NCI-H460 (cell line): ENCODE results near the gene ITCH. TPM values are rescaled to one million over a fixed set of nuclear protein-coding genes. Genes with fewer than 3 reads are reported as not detected.
"Not testable (repeated sequence)": the region's sequence is repeated elsewhere in the genome, so short reads cannot be mapped to it uniquely, and the experiment has no call there.

Source experiments
- DNase-seq: peaks from one replicate; pipeline ENCODE4 v3.0.0-alpha.2; 2016; ENCODE audit warnings: low read depth; ENCODE audit errors: extremely low read depth
- total RNA-seq: library from RNA; depleted of rRNA; stranded (reverse); fragments of >200 nt; shearing (Covaris generic); gene quantifications from 2 replicates; pipeline ENCODE4 v1.2.3, GENCODE V29; 2014

Gene ITCH
- total RNA-seq, 1 experiment from 2014 or later = 55.3 TPM

DNA sequence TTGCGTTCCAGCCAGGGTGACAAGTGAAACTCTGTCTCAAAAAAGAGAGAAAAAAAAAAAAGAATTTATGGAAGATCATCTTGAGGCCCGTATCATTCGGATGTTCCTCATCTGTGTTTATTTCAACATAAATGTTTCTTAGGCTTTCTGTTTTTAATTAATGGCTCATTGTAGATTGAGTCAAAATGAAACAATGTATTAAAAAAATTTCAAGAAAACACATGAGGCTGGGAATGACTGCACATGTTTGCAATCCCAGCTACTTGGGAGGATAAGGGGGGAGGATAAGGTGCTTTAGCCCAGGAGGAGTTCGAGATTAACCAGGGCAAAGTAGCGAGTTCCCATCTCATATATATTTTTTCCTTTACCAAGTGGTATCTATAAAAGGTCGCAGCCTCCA, 47.3 kb downstream of the ITCH start:
- no peak for DNase-seq

DNA sequence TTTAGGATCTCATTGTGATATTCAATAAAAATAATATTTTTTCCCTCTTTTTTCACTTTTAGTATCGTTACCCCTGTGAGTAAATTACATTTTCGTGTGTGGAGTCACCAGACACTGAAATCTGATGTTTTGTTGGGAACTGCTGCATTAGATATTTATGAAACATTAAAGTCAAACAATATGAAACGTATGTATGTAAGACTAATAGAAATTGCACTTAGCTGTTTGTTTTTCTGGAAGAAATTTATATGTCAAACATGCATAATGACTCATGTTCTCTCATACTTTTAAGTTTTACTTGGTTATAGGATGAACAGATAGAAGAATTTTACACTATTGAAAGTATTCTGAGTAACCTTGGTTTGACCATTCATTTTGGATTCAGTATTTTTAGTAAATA, 49.4 kb downstream of the ITCH start:
- DNase-seq = no peak

DNA sequence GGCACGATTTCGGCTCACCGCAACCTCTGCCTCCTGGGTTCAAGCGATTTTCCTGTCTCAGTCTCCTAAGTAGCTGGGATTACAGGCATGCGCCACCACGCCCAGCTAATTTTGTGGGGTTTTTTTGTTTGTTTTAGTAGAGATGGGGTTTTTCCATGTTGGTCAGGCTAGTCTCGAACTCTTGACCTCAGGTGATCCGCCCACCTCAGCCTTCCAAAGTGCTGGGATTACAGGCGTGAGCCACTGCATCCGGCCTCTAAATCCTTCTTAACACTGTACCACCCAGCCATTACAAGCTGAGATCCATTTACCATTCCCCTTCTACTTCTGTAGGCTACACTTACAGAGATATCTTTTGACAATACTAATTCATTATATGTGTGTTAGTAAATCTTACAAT, 51.5 kb downstream of the ITCH start:
- not testable (repeated sequence) for DNase-seq

DNA sequence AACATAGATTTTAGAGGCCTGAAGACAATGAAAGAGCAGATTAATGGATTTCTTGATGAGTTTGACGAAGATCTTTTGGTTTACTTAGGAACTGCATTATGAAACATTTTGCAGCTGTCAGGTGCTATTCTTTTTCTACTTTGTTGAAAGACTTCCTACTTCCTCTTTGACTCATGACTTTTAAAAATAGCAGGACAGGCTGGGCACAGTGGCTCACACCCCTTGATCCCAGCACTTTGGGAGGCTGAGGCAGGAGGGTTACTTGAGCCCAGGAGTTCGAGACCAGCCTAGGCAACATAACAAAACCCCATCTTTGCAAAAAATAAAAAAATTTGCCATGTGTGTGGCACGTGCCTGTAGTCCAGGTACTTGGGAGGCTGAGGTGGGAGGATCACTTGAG, 52.0 kb downstream of the ITCH start:
- no peak for DNase-seq

DNA sequence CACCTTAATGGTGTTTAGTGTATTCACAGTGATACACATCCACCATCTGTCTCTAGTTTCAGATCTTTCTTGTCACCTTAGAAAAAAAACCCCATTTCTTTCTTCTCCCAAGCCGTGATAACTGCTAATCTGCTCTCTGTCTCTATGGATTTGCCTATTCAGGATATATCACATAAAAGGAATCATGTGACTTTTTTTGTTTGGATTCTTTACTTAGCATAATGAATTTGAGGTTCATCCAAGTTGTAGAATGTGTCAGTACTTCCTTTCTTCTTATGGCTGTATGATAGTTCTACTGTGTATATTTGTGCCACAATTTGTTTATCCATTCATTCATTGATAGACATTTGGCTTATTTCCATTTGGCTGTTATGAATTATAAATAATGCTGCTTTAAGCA, 57.1 kb downstream of the ITCH start:
- no peak for DNase-seq

DNA sequence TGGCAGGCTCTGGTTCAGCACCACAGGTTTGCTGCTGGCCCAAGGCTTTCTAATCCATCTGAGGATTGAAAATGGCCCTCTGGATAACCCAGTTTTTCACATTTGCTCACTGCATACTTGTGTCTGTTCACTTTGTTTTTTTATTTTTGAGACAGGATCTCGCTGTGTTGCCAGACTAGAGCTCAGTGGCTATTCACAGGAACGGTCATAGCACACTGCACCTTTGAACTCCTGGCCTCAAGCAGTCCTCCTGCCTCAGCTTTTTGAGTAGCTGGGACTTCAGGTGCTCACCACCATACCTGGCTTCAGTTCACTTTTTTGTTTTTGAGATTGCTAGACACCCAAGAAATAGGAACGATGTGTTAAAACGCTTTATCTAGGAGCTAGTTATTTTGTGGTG, 57.9 kb downstream of the ITCH start:
- DNase-seq = no peak

DNA sequence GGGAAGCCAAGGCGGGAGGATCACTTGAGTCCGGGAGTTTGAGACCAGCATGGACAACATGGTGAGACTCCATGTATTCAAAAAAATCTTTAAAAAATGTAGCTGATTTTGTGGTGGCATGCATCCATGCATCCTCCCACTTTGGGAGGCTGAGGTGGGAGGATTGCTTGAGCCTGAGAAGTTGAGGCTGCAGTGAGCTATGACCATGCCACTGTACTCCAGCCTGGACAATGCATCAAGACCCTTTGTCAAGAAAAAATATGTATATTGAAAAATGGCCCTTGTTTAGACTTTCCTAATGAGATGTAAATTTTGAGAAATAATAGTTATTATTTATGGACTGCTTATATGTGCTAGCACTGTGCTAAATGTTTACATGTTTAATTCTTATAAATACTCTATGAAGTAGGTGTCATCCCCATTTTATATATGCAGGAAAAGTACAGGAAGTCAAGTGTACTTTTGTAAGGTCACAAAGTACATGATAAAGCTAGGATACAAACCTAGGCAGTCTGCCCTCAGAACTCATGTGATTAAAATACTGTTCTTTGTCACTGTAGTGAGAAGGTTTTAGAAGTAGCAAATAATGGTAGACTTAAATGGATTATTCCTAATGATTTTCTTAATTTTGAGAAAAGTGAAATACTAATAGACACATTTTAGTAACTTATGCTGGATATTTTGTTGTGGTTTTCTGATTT, 58.8 kb downstream of the ITCH start:
- no peak for DNase-seq

DNA sequence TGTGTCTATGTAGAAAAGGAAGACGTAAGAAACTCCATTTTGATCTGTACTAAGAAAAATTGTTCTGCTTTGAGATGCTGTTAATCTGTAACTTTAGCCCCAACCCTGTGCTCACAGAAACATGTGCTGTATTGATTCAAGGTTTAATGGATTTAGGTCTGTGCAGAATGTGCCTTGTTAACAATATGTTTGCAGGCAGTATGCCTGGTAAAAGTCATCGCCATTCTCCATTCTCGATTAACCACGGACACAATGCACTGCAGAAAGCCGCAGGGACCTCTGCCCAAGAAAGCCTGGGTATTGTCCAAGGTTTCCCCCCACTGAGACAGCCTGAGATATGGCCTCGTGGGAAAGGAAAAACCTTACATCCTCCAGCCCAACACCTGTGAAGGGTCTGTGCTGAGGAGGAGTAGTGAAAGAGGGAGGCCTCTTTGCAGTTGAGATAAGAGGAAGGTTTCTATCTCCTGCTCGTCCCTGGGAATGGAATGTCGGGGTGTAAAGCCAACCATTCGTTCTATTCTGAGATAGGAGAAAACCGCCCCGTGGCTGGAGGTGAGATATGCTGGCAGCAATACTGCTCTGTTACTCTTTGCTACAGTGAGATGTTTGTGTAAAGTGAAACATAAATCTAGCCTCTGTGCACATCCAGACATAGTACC, 62.1 kb downstream of the ITCH start:
- DNase-seq = not testable (repeated sequence)

DNA sequence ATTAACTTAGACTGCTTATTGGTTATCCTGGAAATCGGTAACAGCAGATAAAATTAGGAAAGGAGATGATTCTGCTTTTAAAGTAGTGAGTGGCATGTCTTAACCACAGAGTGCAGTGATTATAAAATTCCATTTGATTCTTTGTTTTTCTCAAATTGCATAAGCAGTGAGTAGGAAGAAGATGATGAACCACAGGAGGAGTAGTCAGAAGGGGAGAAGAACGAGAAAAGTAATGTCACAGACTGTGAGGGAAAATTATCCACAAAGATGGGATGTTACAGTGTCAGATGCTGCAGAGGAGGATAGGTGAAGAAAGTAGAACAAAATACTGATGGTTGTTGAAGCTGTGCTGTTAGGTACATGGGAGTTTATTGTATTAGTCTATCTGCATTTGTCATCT, 63.0 kb downstream of the ITCH start:
- DNase-seq = no peak

DNA sequence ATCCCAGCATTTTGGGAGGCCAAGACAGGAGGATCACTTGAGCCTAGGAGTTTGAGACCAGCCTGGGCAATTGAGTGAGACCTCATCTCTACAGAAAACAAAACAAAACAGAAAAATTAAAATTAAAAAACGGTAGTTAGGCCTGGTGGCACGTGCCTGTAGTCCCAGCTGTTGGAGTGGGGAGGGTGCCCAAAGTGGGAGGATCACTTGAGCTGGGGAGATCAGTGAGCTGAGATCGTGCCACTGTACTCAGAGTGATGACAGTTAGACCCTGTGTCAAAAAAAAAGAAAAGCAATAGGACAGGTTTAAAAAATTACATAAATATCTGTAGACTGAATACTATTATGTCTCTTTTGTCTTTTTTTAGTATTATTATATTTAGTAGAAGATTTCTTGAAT, 64.3 kb downstream of the ITCH start:
- DNase-seq = no peak

DNA sequence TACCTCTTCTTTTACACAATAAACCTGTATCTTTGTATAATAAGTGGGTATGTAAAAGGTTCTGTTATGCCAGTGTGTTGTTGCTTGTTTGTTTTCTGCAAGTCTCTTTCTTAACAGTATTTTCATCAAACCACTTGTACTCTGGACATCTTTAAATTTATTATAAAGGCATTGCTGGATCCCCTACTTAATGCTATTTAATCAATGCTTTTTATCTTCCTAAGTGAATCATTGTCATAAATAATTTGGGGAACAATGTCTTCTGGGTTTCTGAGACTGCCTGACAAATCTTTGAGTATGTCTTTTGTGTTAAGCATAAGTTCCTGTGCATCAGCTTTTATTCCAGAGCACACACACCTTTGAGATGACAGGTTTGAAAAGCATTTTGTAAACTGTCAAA, 64.7 kb downstream of the ITCH start:
- DNase-seq = no peak

DNA sequence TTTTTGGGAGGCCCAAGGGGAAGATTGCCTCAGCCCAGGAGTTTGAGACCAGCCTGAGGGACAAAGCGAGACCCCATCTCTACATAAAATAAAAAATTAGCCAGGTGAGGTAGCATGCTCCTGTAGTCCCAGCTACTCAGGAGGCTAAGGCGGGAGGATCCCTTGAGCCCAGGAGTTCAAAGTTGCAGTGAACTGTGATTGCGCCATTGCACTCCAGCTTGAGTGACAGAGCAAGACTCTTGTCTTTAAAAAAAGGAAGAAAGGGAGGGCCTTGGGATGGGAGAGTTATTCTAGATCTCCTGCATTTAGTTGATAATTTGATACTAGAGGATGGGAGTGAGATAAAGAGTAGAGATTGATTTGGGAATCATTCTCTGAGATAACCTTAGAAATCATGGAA, 68.1 kb downstream of the ITCH start:
- no peak for DNase-seq

DNA sequence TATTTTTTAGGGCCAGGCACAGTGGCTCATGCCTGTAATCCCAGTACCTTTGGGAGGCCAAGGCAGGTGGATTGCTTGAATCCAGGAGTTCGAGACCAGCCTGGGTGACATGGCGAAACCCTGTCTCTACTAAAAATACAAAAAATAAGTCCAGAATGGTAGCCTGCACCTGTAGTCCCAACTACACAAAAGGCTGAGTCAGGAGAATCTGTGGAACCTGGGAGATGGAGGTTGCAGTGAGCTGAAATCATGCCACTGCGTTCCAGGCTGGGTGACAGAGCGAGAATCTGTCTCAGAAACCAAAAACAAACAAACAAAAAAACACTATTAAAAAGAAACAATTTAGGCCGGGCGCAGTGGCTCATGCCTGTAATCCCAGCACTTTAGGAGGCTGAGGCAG, 69.6 kb downstream of the ITCH start:
- not testable (repeated sequence) for DNase-seq

DNA sequence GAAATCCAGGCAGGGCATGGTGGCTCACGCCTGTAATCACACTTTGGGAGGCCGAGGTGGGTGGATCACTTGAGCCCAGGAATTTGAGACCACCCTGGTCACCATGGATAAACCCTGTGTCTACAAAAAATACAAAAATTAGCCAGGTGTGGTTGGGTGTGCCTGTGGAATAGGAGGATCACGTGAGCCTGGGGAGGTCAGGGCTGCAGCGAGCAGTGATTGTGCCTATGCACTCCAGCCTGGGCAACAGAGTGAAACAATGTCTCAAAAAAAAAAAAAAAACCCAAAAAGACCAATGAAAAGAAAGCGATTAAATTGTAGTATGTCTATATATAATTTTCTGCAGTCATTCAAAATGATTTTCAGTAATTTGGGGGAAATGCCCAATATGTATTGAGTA, 70.3 kb downstream of the ITCH start:
- no peak for DNase-seq

DNA sequence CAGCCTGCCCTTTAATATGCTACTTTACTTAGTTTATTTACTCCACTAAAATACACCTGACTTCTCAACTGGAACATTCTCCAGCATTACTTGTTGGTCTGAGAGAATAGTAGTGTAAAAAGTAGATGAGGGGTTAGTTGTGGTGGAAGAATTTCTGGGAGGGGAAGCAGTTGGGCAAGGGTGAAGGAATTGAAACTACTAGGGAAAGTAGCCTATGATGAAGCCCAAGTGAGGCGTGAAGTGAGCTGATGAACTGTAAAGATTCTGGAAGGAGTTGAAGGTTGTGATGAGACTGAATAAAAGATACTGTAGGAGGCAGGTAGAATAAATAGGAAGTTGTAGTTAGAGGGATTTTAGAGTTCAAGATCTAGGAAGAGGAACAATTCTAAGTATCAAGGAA, 72.5 kb downstream of the ITCH start:
- no peak for DNase-seq

DNA sequence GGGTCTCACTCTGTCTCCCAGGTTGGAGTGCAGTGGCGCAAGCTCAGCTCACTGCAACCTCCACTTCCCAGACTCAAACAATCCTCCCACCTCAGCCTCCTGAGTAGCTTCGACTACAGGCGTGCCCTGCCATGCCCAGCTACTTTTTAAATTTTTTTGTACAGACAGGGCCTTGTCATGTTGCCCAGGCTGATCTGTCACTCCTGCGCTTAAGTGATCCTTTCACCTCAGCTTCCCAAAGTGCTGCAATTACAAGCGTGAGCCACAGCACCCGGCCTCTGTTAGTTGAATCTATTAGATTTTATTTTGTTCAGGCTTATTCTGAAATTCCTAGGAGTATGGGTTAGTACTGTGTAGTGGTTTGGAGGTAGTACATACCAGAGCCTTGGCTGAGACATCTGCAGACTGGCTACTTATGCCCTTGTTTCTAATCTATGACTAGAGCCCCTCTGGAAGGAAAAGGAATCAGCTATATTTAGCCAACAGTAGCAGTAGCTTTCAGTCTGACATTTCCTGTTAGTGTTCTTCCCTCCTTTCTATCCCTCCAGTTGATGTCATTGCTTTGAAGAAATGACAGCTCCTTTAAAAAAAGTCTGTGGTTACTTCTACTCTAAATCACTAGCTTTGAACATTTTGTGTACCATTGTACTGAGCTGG, 74.4 kb downstream of the ITCH start:
- DNase-seq = no peak

DNA sequence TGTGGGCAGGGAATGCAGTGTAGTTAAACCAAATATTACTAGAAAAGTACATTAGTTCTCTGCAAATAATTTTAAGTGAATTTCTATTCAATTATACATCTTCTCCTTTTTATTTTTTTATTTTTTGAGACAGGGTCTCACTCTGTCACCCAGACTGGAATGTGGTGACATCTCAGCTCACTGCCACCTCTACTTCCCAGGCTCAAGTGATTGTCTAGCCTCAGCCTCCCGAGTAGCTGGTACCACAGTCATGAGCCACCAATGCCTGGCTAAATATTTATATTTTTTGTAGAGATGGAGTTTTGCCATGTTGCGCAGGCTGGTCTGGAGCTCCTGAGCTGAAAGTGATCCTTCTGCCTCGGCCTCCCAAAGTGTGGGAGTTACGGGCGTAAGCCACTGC, 76.1 kb downstream of the ITCH start:
- no peak for DNase-seq

DNA sequence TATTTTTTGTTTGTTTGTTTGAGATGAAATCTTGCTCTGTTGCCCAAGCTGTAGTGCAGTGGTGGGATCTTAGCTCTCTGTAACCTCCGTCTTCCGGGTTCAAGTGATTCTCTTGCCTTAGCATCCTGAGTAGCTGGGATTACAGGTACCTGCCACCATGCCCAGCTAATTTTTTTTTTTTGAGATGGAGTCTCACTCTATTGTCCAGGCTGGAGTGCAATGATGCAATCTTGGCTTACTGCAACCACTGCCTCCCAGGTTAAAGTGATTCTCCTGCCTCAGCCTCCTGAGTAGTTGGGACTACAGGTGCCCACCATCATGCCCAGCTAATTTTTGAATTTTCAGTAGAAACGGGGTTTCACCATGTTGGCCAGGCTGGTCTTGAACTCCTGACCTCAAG, 78.3 kb downstream of the ITCH start:
- not testable (repeated sequence) for DNase-seq

DNA sequence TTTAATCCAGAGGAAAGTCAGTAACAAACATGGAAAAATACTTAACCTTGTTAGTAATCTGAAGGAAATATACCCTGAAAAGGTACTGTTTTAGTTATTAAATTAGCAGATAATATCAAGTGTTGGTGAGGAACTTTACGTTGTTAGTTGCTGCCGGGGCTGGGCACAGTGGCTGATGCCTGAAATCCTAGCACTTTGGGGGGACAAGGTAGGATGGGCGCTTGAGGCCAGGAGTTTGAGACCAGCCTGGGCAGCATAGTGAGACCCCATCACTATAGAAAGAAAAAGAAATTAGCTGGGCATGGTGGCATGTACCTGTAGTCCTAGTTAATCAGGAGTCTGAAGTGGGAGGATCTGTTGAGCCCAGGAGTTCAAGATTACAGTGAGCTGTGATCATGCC, 80.5 kb downstream of the ITCH start:
- no peak for DNase-seq

DNA sequence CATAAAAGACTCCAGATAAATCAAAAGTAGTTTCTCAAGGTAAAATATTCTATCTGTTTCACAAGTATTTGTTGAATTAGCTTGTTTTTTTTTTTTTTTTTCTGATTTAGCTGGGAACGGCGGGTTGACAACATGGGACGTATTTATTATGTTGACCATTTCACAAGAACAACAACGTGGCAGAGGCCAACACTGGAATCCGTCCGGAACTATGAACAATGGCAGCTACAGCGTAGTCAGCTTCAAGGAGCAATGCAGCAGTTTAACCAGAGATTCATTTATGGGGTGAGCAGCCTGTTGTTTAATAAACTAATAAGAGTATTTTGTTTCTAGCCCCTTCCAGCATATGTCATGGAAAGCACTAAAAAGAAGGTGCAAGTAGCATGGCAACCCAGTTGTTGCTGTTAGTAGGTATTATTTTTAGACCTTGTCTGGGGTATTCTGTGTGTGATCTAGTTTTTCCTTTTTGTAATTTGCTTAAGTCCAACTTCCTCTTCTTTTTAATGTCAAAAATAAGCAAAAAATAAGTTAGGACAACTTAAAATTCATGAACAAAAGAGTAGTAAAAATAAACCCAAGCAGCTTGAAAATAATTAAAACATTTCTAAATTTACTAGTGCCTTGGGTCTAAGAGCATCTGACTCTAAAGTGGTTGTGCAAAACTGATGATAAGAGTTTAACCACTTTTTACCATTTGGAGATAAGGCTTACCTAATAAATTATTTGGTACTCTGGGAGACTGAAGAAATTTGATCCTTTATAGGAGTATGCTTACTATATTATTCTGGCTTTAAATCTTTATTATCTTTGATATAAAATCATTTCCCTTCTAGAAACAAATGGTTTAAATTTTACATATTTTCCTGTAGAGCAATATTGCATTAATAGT, 82.3 kb downstream of the ITCH start:
- DNase-seq = no peak

DNA sequence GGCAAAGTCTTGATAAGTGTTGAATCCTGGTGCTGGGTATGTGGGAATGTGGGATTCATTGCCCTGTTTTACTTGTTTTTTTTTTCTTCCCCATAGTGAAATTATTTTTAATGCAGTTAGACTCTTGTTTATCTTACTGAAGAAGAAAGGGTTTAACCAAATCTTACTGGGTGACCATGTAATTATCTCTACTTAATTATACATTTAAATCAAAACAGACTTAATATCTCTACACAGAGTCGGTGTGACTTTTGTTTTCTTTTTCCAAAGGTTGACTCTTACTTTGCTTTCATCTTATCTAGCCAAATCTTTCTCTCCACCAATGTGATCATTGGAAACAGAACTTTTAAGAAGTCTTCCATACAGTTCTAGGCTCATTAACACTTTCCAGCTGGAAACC, 85.4 kb downstream of the ITCH start:
- no peak for DNase-seq
